ENCODE data around the gene LMAN2.

GRCh38 chr5:177317959-177318377 is 33.5 kb downstream of the LMAN2 start:
- TF ChIP-seq KLF1 (tag by site-specific recombination; IDR thresholded peaks at IDR 0.05): no peak
- TF ChIP-seq ZNF660 (tag by site-specific recombination; IDR thresholded peaks at IDR 0.05): peak; percentile 53; the same call in 1 of the 2 replicates
- TF ChIP-seq KLF9 (tag by site-specific recombination; IDR thresholded peaks at IDR 0.05; ENCODE audit: low read depth): no peak
